Small intestine (tissue), 7 donors: ENCODE results near the gene ELMOD1. TPM values are rescaled to one million over a fixed set of nuclear protein-coding genes. Genes with fewer than 3 reads are reported as not detected.

Source experiments
- DNase-seq, 2 donors: peaks; one replicate each; pipeline versions ENCODE4 v3.0.0 to v3.0.0-alpha.2; 2013
- FAIRE-seq: peaks from 2 replicates; lab custom pipeline; 2012; peaks lifted over from hg19 to GRCh38; lab: Jason Lieb, UNC
- H3K27ac ChIP-seq, 3 donors: one replicate each; pipeline ENCODE4 v1.5.1; 2013; ENCODE audit warnings: low read length in 2 of 3, mild to moderate bottlenecking in 2 of 3, control low read depth in 1 of 3, inconsistent platforms in 1 of 3, low read depth in 1 of 3, moderate library complexity in 1 of 3
- H3K27me3 ChIP-seq, 3 donors: one replicate each; pipeline ENCODE4 v1.6.1; 2013; ENCODE audit warnings: low read length in 3 of 3, inconsistent platforms in 1 of 3; ENCODE audit not compliant: control insufficient read depth in 3 of 3, insufficient read depth in 3 of 3
- H3K36me3 ChIP-seq, 3 donors: one replicate each; pipeline ENCODE4 v1.6.1; 2013; ENCODE audit warnings: low read length in 3 of 3, inconsistent platforms in 1 of 3, low read depth in 1 of 3, mild to moderate bottlenecking in 1 of 3, moderate library complexity in 1 of 3; ENCODE audit not compliant: control insufficient read depth in 3 of 3, insufficient read depth in 2 of 3
- H3K4me1 ChIP-seq, 3 donors: one replicate each; pipeline ENCODE4 v1.6.1; 2013; ENCODE audit warnings: low read length in 2 of 3, inconsistent platforms in 1 of 3, low read depth in 1 of 3, mild to moderate bottlenecking in 1 of 3, moderate library complexity in 1 of 3; ENCODE audit not compliant: control insufficient read depth in 3 of 3, insufficient read depth in 2 of 3
- H3K4me3 ChIP-seq, 3 donors: one replicate each; pipeline ENCODE4 v1.5.1; 2013; ENCODE audit warnings: low read length in 3 of 3, control low read depth in 1 of 3, inconsistent platforms in 1 of 3, low read depth in 1 of 3, mild to moderate bottlenecking in 1 of 3, moderate library complexity in 1 of 3
- H3K9me3 ChIP-seq, 2 donors: one replicate each; pipeline ENCODE4 v1.6.1; 2013; ENCODE audit warnings: low read depth in 1 of 2, low read length in 1 of 2; ENCODE audit not compliant: control insufficient read depth in 2 of 2, insufficient read depth in 1 of 2
- WGBS, 3 donors: extraction: QIAGEN DNeasy Blood & Tissue Kit; methylation state at CpG; one replicate each; pipeline ENCODE4 v1.1.7; 2013; 5-methylcytosine and 5-hydroxymethylcytosine counted together
- polyA plus RNA-seq, 4 donors: library from polyadenylated mRNA; stranded (reverse) in 3 of 4; unstranded in 1 of 4; fragments of 200-250 nt in 3 of 4; fragments of 120-200 nt in 1 of 4; gene quantifications; one replicate each; pipeline versions ENCODE4 v1.2.1 to v1.2.3, GENCODE V29; 2013
- donor health status: healthy with polysubstance abuse.
- donor health status: control.
- donor health status: control.
- donor health status: Bipolar disorder and iron deficiency.
- donor health status: healthy.

Gene ELMOD1
- polyA plus RNA-seq, 4 donors: 0.18 to 0.58 TPM; not detected in 2

DNA sequence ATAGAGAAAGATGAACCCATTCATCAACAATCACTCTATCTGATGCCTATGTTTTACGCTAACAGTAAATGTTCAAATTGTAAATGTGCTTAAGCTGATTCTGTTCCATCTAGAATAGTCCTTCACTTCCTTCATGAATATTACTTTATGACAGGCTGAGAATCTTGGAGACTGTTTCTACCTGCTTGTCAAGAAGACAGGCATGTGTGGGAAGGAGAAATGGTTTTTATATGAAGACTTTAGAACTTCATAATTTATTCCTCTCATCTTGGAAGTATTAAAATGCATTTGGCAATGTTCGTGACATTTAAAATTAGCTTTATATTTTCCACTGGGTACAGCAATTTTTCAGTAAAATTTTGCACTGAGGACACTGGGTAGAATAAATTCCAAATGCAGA, 41.0 kb downstream of the ELMOD1 start:
- Histone ChIP-seq H3K27ac (no peak overlapping the region), H3K27me3 (no peaks in the 10 kb centered on the region), H3K4me3 (no peak overlapping the region), H3K9me3 (no peaks in the 10 kb centered on the region), H3K4me1 (no peaks in the 10 kb centered on the region), H3K36me3 (no peaks in the 10 kb centered on the region)
- 83 to 87% (median 84%) methylated on average over 2 of the region's 2 CpGs for WGBS, 3 donors
- no peak for DNase-seq
- no peak for FAIRE-seq

DNA sequence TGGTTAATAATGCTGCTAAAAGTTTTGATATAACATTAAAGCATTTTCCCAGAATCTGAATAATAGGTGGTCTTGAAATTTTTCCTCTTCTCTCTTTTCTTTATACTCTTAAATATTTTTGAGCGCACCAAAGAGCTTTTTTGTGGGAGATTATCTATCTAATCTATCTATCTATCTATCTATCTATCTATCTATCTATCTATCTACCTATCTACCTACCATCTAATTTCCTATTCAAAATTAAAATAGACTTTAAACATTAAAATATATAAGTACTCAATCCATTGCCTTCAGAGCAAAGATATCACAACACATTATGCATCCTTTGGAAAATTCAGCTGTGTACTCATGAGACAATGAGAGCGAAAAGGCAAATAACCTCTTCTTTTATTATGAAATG, 55.8 kb downstream of the ELMOD1 start:
- Histone ChIP-seq H3K9me3 (no peaks in the 10 kb centered on the region), H3K27ac (no peak overlapping the region), H3K36me3 (no peaks in the 10 kb centered on the region), H3K27me3 (no peaks in the 10 kb centered on the region), H3K4me3 (no peak overlapping the region), H3K4me1 (no peaks in the 10 kb centered on the region)
- no peak for FAIRE-seq
- DNase-seq: no peak
- 89 to 98% (median 93%) methylated on average over 2 of the region's 2 CpGs for WGBS, 3 donors

DNA sequence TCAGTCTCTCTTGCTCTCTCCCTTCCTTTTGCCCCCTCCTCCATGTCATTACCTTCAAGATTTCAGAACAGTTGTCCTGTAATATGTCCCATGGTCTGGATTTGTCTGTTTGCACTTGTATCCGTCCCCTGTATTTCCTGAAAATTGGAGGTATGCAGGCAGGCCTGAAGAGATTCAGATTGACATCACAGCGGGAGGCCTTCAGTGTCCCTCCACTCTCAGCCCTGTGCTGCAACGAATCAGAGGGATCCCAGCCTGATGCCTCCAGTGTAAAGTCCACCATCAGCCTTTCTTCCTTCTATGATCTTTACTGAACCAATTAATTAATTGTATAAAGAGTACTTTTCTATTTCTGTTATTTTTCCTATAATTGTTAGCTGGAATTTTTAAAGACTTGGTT, 57.3 kb downstream of the ELMOD1 start:
- Histone ChIP-seq H3K4me1 (no peaks in the 10 kb centered on the region), H3K9me3 (no peaks in the 10 kb centered on the region), H3K27me3 (no peaks in the 10 kb centered on the region), H3K4me3 (no peak overlapping the region), H3K36me3 (no peaks in the 10 kb centered on the region), H3K27ac (no peak overlapping the region)
- no peak for FAIRE-seq
- 49 to 61% (median 50%) methylated on average over 3 of the region's 3 CpGs for WGBS, 3 donors
- DNase-seq: no peak

DNA sequence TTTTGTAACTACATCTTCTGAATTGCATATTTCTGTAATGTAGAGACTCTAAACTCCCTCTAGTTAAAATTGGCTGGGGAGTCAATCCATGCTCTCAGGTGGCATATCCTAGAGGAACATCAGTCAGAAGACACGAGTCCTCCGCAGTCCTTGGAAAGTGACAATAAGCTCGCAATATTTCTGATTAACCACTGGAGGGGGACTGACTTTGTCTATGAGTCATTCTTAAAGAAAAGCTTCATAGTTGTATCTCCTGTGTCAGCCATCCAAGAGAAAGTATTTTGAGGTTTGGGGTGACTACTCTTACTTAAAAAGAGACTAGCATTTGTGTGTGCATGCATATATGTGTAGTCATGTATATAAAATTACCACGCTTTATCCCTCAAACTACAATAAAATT, 60.7 kb downstream of the ELMOD1 start:
- no peaks in the 10 kb centered on the region for H3K4me1 ChIP-seq
- 67 to 69% (median 68%) methylated on average over 4 of the region's 4 CpGs for WGBS, 3 donors

DNA sequence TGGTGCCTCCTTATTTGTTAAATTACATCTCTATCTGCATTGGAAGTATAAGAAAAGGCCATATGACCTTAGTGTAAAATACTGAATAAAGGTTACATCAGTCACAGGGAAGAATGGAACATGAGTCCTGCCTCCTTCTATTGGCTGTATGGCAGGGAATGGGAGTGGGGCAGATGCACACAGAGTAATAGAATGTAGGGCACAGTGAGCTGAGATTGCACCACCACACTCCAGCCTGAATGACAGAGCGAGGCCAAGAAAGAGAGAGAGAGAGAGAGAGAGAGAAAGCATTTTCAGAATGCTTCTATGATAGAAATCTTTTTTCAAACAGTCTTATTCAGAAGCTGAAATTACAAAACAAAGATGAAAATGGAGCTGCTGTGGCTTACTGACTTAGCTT, 62.1 kb downstream of the ELMOD1 start:
- no peaks in the 10 kb centered on the region for H3K4me1 ChIP-seq
- WGBS, 3 donors: 64 to 70% (median 68%) methylated on average over 1 of the region's 1 CpG
- H3K27ac ChIP-seq: no peak overlapping the region
- FAIRE-seq (no peak), DNase-seq (no peak)
- no peaks in the 10 kb centered on the region for H3K36me3 ChIP-seq
- no peaks in the 10 kb centered on the region for H3K27me3 ChIP-seq
- H3K4me3 ChIP-seq: no peak overlapping the region
- H3K9me3 ChIP-seq: no peaks in the 10 kb centered on the region

More for the DNA sequence above, 60.7 kb downstream of the ELMOD1 start:
- H3K27ac ChIP-seq: no peak overlapping the region
- no peak overlapping the region for H3K4me3 ChIP-seq
- no peaks in the 10 kb centered on the region for H3K27me3 ChIP-seq
- FAIRE-seq: no peak
- no peaks in the 10 kb centered on the region for H3K9me3 ChIP-seq
- no peak for DNase-seq
- H3K36me3 ChIP-seq: no peaks in the 10 kb centered on the region

DNA sequence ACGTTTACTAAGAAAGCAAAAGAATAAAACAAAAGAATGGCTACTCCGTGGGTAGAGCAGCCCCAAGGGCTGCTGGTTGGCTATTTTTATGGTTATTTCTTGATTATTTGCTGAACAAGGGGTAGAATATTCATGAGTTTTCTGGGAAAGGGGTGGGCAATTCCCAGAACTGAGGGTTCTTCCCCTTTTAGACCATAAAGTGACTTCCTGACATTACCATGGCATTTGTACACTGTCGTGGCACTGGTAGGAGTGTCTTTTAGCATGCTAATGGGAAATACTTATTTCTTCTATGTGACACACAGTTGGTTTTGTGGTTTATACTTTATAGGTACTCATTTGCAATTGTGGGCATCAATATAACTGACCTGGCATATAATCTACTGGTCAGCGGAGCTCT, 64.7 kb downstream of the ELMOD1 start:
- WGBS, 3 donors: 48 to 63% (median 60%) methylated on average over 4 of the region's 4 CpGs
- DNase-seq (no peak), FAIRE-seq (no peak)
- H3K4me3 ChIP-seq: no peak overlapping the region
- H3K27me3 ChIP-seq: no peaks in the 10 kb centered on the region
- no peaks in the 10 kb centered on the region for H3K4me1 ChIP-seq
- H3K36me3 ChIP-seq: no peaks in the 10 kb centered on the region
- no peak overlapping the region for H3K27ac ChIP-seq
- no peaks in the 10 kb centered on the region for H3K9me3 ChIP-seq

DNA sequence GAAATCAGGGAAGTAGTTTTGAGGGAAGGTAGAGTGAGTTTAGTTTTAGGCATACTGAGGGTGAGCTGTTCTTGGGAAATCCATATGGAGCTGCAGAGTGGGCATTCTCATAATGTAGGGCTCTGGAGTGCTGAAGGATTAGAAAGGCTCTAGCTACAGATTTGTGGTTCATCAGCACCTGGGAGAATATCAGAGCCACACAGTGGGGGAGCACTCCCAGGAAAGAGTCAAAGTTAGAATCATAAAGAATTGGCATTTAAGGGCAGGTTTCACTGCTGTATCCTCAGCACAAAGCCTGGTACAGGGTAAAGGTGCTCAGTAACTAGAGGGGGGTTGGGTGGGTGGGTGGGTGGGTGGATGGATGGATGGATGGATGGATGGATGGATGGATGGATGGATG, 68.4 kb downstream of the ELMOD1 start:
- Histone ChIP-seq H3K27me3 (no peaks in the 10 kb centered on the region), H3K4me1 (no peaks in the 10 kb centered on the region), H3K9me3 (no peaks in the 10 kb centered on the region), H3K36me3 (no peaks in the 10 kb centered on the region), H3K4me3 (no peak overlapping the region), H3K27ac (no peak overlapping the region)
- DNase-seq (no peak), FAIRE-seq (no peak)

DNA sequence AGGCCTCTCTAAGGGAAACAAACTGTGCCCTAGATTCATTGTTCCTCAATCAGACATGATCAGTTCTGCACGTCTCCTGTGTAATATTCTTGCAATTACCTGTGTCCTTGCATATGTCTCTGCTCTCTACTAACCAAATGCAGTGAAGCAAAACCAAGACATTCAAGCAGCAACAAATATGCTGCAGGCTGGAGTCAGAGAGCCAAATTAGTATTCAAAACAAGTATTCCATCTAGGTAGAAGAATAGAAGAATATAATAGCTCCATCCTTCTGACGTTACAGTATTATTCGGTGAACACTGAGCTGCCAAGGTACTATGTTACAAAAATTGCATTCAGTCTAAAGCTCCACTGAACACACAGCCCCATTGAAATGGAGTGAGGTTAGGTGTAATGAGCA, 69.1 kb downstream of the ELMOD1 start:
- H3K4me1 ChIP-seq: no peaks in the 10 kb centered on the region
- H3K27ac ChIP-seq: no peak overlapping the region
- DNase-seq (no peak), FAIRE-seq (no peak)
- WGBS, 3 donors: 85 to 90% (median 89%) methylated on average over 3 of the region's 3 CpGs
- no peaks in the 10 kb centered on the region for H3K36me3 ChIP-seq
- H3K27me3 ChIP-seq: peaks cover 0 to 1% (median 0%) of the 10 kb centered on the region in 3 donors
- no peaks in the 10 kb centered on the region for H3K9me3 ChIP-seq
- no peak overlapping the region for H3K4me3 ChIP-seq

DNA sequence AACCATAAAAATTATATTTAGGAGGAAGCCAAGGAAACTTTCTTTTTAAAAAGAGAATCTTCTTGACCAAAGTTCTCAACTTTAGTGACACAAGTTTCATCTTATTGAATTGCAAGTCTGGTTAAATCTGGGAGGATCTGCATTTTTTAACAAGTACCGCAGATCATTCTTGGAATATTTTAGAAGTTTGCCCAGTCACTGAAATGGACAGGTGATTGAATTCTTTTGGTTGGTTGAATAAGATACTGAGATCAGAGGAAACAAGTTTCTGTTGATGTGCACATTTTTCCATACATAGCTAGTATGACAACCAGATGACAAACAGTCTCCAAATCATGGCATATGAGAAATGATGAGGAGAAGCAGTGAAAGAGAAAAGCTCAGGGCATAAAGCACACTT, 70.7 kb downstream of the ELMOD1 start:
- WGBS, 3 donors: 84 to 98% (median 97%) methylated on average over 1 of the region's 1 CpG
- Histone ChIP-seq H3K4me3 (no peak overlapping the region), H3K36me3 (no peaks in the 10 kb centered on the region), H3K4me1 (no peaks in the 10 kb centered on the region), H3K27me3 (peaks cover 0 to 2% (median 0%) of the 10 kb centered on the region in 3 donors), H3K9me3 (no peaks in the 10 kb centered on the region), H3K27ac (no peak overlapping the region)
- DNase-seq (no peak), FAIRE-seq (no peak)
